K562 (cell line): ENCODE data around the gene ATP2B1. TPM values are rescaled to one million over a fixed set of nuclear protein-coding genes. Genes with fewer than 3 reads are reported as not detected.

Source experiments
- ATF6 ChIP-seq: sonication (generic); formaldehyde crosslinking; IDR thresholded peaks from 2 replicates; pipeline ENCODE4 v1.4.0; 2020; ENCODE audit warnings: mild to moderate bottlenecking, missing genetic modification reagents
- CXXC5 ChIP-seq: fragments of 250-450 bp; sonication (Bioruptor Pico); IDR thresholded peaks from 2 replicates; pipeline ENCODE4 v1.8.0; 2022; ENCODE audit warnings: inconsistent platforms, mild to moderate bottlenecking, moderate library complexity
- FOSL1 ChIP-seq: fragments of 200-800 bp; sonication (Bioruptor generic); conservative IDR thresholded peaks from 2 replicates; pipeline ENCODE4 v1.6.1; 2016; ENCODE audit warnings: missing genetic modification characterization, missing compliant biosample characterization
- FOXM1 ChIP-seq, 2 experiments: fragments of 450-650 bp in 1 of 2; sonication (generic) in 1 of 2; formaldehyde crosslinking in 1 of 2; IDR thresholded peaks; 2 replicates each; pipeline versions ENCODE4 v1.6.1 to v1.9.0; 2017 to 2022; ENCODE audit warnings: low read depth in 2 of 2, mild to moderate bottlenecking in 2 of 2, missing genetic modification reagents in 1 of 2, moderate library complexity in 1 of 2
- GTF2E2 ChIP-seq: fragments of 200-800 bp; sonication (Bioruptor generic); IDR thresholded peaks from 2 replicates; pipeline ENCODE4 v1.6.1; 2016; ENCODE audit warnings: missing genetic modification characterization, missing compliant biosample characterization
- MGA ChIP-seq: fragments of 450-650 bp; IDR thresholded peaks from 2 replicates; pipeline ENCODE4 v1.6.1; 2016; ENCODE audit warnings: mild to moderate bottlenecking, moderate library complexity
- PRPF4 ChIP-seq: fragments of 200-400 bp; formaldehyde crosslinking; IDR thresholded peaks from one replicate; pipeline ENCODE4 v1.6.1; 2017; ENCODE audit warnings: low read length, low read depth, mild to moderate bottlenecking; ENCODE audit not compliant: insufficient read depth, poor library complexity, severe bottlenecking
- PTRF ChIP-seq: fragments of 450-650 bp; IDR thresholded peaks from 2 replicates; pipeline ENCODE4 v1.6.1; 2016; ENCODE audit warnings: mild to moderate bottlenecking, missing genetic modification characterization, missing compliant biosample characterization
- RBM15 ChIP-seq: fragments of 200-400 bp; formaldehyde crosslinking; IDR thresholded peaks from 2 replicates; pipeline ENCODE4 v1.6.1; 2018; ENCODE audit warnings: mild to moderate bottlenecking, low read length, moderate library complexity; ENCODE audit not compliant: insufficient read depth
- SMARCE1 ChIP-seq: fragments of 450-650 bp; IDR thresholded peaks from 2 replicates; pipeline ENCODE4 v1.7.1; 2016; ENCODE audit warnings: mild to moderate bottlenecking
- XRCC3 ChIP-seq: fragments of 450-650 bp; IDR thresholded peaks from 2 replicates; pipeline ENCODE4 v1.6.1; 2017; ENCODE audit warnings: mild to moderate bottlenecking, moderate library complexity
- ZBED1 ChIP-seq: IDR thresholded peaks from 2 replicates; pipeline ENCODE4 v1.6.1; 2014
- ZC3H4 ChIP-seq: sonication (generic); formaldehyde crosslinking; IDR thresholded peaks from 2 replicates; pipeline ENCODE4 v1.9.0; 2021; ENCODE audit warnings: missing genetic modification reagents, borderline replicate concordance
- polyA plus RNA-seq, 8 experiments: library from polyadenylated mRNA; depleted of rRNA in 4 of 8; stranded (reverse) in 5 of 8; unstranded in 3 of 8; fragments of >200 nt; fragmentation: Nextera tagmentation in 2 of 8; fragmentation: Illumina TruSeq in 1 of 8; extraction: Ambion mirVana in 2 of 8; extraction: Trizol in 1 of 8; gene quantifications; 2 replicates each; pipeline versions ENCODE4 v1.2.1 to v1.2.3, GENCODE V29; 2011 to 2014; ENCODE audit warnings: inconsistent platforms in 1 of 8, missing spikeins in 1 of 8
- total RNA-seq, 7 experiments: library from RNA; depleted of rRNA in 6 of 7; stranded (reverse); fragments of >200 nt in 6 of 7; fragmentation: Illumina TruSeq in 2 of 7; extraction: Trizol in 2 of 7; gene quantifications; 2 replicates each; pipeline versions ENCODE4 v1.2.1 to v1.2.3, GENCODE V29; 2011 to 2021; ENCODE audit warnings: low replicate concordance in 1 of 7

The ATP2B1 gene
- total and polyA plus RNA-seq, 9 of the 15 experiments (the other 6 are each of a cell fraction or from before 2014, with no cell fraction given) = 8.6 to 39.0 (median 27.8) TPM

GRCh38 chr12:89709995-89710872 lies 1.6 kb upstream of the ATP2B1 start (continued):
- peak; percentile 81; the same call in 1 of the 2 replicates for TF ChIP-seq MGA
- no peak for TF ChIP-seq FOXM1 (IDR thresholded peaks at IDR 0.05; ENCODE audit: low read depth)
- peak; percentile 50; the same call in 1 of the 2 replicates for TF ChIP-seq FOXM1 (CRISPR knock-in tag; IDR thresholded peaks at IDR 0.05; ENCODE audit: low read depth)
- peak; percentile 41 for TF ChIP-seq FOSL1 (tag)
- TF ChIP-seq ZBED1 = no peak
- peak; percentile 16; the same call in 1 of the 2 replicates for TF ChIP-seq SMARCE1
- TF ChIP-seq XRCC3 = no peak
- TF ChIP-seq GTF2E2 (tag) = peak; percentile 61
- TF ChIP-seq CXXC5 (CRISPR knock-in tag) = 0 out of 2 replicates have a peak, but pooled peaks have one; percentile 68
- peak; percentile 73; the same call in 1 of the 2 replicates for TF ChIP-seq ATF6
- TF ChIP-seq PRPF4 = no peak
- peak; percentile 95; the same call in 1 of the 2 replicates for TF ChIP-seq ZC3H4
- no peak for TF ChIP-seq PTRF (tag)
- no peak for TF ChIP-seq RBM15
